Measurements from ENCODE around the gene NUBP2. TPM values are rescaled to one million over a fixed set of nuclear protein-coding genes. Genes with fewer than 3 reads are reported as not detected.

Gene NUBP2
- total RNA-seq, 1 experiment from 2014 or later = 69.4 TPM

DNA sequence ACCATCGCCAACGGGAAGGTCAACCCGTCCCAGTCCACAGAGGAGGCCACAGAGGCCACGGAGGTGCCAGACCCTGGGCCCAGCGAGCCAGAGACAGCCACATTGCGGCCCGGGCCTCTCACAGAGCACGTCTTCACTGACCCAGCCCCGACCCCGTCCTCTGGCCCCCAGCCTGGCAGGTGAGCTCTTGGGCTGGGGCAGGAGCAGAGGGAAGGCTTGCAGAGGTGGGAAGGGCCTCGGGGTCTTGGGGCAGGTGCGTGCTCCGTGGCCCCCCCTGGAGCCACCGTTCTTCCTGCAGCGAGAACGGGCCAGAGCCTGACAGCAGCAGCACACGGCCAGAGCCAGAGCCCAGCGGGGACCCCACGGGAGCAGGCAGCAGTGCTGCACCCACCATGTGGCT is 16.5 kb upstream of the NUBP2 start:
- no peaks in the 10 kb centered on the region for H3K27me3 ChIP-seq (ENCODE audit: insufficient read depth, low read length)
- peaks cover 6% of the 10 kb centered on the region for H3K23me2 ChIP-seq (ENCODE audit: insufficient read length, low read depth, low read length, poor library complexity, severe bottlenecking)
- no peak overlapping the region for H3K4ac ChIP-seq (ENCODE audit: low read depth, low read length)
- no peak overlapping the region for H2AFZ ChIP-seq (ENCODE audit: low read length)
- no peak overlapping the region for H3K23ac ChIP-seq (ENCODE audit: insufficient read length, low read depth, low read length)
- Mint-ChIP-seq H3K4me1 (peaks cover 3 to 7% of the 10 kb centered on the region in 2 experiments), H3K36me3 (ENCODE audit: insufficient read depth in 1 of 3, low read depth in 3 of 3) (peaks cover 5 to 37% (median 27%) of the 10 kb centered on the region in 3 experiments; a peak in 6 of 7 replicates), H3K27me3 (ENCODE audit: low read depth) (no peaks in the 10 kb centered on the region; the same call in 1 of the 2 replicates), H3K4me3 (no peak overlapping the region), H3K9me3 (no peaks in the 10 kb centered on the region), H3K27ac (no peak overlapping the region)
- no peak overlapping the region for H3K27ac ChIP-seq (ENCODE audit: insufficient read length, low read depth, low read length)
- H4K20me1 ChIP-seq (ENCODE audit: control insufficient read depth, insufficient read depth, insufficient read length) = no peaks in the 10 kb centered on the region
- H3K4me1 ChIP-seq (ENCODE audit: insufficient read depth, low read length) = no peaks in the 10 kb centered on the region
- H3K9me3 ChIP-seq (ENCODE audit: control insufficient read depth, low read depth, low read length) = no peaks in the 10 kb centered on the region
- H4K91ac ChIP-seq (ENCODE audit: insufficient read length, low read depth, low read length) = no peak overlapping the region
- H2BK20ac ChIP-seq (ENCODE audit: low read depth, low read length, poor library complexity, severe bottlenecking) = no peak overlapping the region
- H2BK5ac ChIP-seq (ENCODE audit: insufficient read length, low read length) = no peak overlapping the region
- H3K56ac ChIP-seq (ENCODE audit: insufficient read length, low read depth, low read length) = no peak overlapping the region
- H4K5ac ChIP-seq (ENCODE audit: insufficient read length, low read depth, low read length) = no peak overlapping the region
- H3K18ac ChIP-seq (ENCODE audit: insufficient read length, low read depth, low read length) = no peak overlapping the region
- H2BK15ac ChIP-seq (ENCODE audit: low read depth, low read length) = no peak overlapping the region
- H3K14ac ChIP-seq (ENCODE audit: insufficient read depth, low read length) = no peak overlapping the region
- no peaks in the 10 kb centered on the region for H3K79me1 ChIP-seq (ENCODE audit: insufficient read depth, low read depth, low read length, poor library complexity, severe bottlenecking)
- H2AK5ac ChIP-seq (ENCODE audit: insufficient read length, low read length) = no peak overlapping the region
- no peak for DNase-seq
- no peak overlapping the region for H3K4me2 ChIP-seq (ENCODE audit: insufficient read depth, insufficient read length, low read length)
- H4K8ac ChIP-seq (replicated peaks; ENCODE audit: insufficient read length, low read depth, low read length) = no peak overlapping the region
- no peak overlapping the region for H2BK12ac ChIP-seq (ENCODE audit: insufficient read length, low read depth, low read length)
- H3K79me2 ChIP-seq (ENCODE audit: insufficient read depth, low read length) = no peaks in the 10 kb centered on the region
- H3T11ph ChIP-seq (ENCODE audit: low read length) = no peak overlapping the region
- no peak overlapping the region for H2BK120ac ChIP-seq (ENCODE audit: low read depth, low read length, poor library complexity, severe bottlenecking)
- no peak overlapping the region for H3K9ac ChIP-seq (ENCODE audit: extremely low read depth, insufficient read length, low read length)
- TF ChIP-seq, protein P1, sequence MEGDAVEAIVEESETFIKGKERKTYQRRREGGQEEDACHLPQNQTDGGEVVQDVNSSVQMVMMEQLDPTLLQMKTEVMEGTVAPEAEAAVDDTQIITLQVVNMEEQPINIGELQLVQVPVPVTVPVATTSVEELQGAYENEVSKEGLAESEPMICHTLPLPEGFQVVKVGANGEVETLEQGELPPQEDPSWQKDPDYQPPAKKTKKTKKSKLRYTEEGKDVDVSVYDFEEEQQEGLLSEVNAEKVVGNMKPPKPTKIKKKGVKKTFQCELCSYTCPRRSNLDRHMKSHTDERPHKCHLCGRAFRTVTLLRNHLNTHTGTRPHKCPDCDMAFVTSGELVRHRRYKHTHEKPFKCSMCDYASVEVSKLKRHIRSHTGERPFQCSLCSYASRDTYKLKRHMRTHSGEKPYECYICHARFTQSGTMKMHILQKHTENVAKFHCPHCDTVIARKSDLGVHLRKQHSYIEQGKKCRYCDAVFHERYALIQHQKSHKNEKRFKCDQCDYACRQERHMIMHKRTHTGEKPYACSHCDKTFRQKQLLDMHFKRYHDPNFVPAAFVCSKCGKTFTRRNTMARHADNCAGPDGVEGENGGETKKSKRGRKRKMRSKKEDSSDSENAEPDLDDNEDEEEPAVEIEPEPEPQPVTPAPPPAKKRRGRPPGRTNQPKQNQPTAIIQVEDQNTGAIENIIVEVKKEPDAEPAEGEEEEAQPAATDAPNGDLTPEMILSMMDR (conservative IDR thresholded peaks at IDR 0.05) = no peak
- no CpG with 5 or more reads among the region's 19 CpGs for WGBS (ENCODE audit: extremely low coverage, insufficient read length, low lambda C conversion rate)

Measured in H9 (cell line).